ENCODE results near the gene C10orf95.

DNA sequence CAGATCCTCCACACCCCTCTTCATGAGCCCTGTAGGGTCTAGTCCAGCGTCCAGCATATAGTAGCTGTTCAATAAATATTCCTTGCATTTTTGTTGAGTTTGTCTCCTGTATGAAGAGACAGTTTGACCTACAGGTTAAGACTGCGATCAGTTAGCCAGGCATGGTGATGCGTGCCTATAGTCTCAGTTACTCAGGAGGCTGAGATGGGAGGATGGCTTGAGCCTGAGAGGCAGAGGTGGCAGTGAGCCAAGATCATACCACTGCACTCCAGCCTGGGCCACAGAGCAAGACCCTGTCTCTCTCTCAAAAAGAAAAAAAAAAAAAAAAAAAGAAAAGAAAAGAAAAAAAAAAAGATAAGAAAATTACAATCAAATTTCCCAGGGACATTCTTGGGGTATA, 13.8 kb downstream of the C10orf95 start:
- TF ChIP-seq, protein P1, sequence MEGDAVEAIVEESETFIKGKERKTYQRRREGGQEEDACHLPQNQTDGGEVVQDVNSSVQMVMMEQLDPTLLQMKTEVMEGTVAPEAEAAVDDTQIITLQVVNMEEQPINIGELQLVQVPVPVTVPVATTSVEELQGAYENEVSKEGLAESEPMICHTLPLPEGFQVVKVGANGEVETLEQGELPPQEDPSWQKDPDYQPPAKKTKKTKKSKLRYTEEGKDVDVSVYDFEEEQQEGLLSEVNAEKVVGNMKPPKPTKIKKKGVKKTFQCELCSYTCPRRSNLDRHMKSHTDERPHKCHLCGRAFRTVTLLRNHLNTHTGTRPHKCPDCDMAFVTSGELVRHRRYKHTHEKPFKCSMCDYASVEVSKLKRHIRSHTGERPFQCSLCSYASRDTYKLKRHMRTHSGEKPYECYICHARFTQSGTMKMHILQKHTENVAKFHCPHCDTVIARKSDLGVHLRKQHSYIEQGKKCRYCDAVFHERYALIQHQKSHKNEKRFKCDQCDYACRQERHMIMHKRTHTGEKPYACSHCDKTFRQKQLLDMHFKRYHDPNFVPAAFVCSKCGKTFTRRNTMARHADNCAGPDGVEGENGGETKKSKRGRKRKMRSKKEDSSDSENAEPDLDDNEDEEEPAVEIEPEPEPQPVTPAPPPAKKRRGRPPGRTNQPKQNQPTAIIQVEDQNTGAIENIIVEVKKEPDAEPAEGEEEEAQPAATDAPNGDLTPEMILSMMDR (IDR thresholded peaks at IDR 0.05; ENCODE audit: low read depth, low read length, poor library complexity, severe bottlenecking) = no peak
- no peak for TF ChIP-seq EZH2phosphoT487 (IDR thresholded peaks at IDR 0.05; ENCODE audit: borderline replicate concordance, low read length)

All from DOHH2 (cell line).